ENCODE measurements around the gene LYPLAL1.
"Not testable (repeated sequence)": the region's sequence is repeated elsewhere in the genome, so short reads cannot be mapped to it uniquely, and the experiment has no call there.

Gene LYPLAL1

DNA sequence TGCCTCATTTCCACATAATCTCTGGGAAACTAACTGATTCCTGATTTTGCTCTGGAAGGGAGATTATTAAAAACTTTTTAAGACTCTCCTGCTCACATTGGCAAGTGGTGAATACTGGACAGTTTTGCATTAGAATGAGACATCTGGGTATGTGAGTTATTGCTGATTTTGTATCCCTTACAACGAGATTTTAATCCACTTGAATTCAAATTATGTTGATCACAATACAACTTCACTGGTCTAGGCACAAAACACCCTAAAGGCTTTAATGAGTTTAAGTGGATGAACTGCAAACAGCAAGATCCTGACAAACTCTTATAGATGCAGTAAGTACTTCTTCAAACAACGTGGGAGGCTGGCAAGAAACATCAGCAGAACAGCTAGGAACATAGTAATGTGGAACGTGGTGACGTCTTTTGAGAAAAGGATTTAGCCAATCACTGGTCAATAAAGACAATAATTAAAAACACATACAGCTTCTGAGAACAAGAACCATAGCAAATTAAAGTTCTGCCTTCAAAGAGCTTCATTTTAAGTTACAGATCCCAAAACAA is 10.2 kb upstream of the LYPLAL1 start:
- no peak for DNase-seq

DNA sequence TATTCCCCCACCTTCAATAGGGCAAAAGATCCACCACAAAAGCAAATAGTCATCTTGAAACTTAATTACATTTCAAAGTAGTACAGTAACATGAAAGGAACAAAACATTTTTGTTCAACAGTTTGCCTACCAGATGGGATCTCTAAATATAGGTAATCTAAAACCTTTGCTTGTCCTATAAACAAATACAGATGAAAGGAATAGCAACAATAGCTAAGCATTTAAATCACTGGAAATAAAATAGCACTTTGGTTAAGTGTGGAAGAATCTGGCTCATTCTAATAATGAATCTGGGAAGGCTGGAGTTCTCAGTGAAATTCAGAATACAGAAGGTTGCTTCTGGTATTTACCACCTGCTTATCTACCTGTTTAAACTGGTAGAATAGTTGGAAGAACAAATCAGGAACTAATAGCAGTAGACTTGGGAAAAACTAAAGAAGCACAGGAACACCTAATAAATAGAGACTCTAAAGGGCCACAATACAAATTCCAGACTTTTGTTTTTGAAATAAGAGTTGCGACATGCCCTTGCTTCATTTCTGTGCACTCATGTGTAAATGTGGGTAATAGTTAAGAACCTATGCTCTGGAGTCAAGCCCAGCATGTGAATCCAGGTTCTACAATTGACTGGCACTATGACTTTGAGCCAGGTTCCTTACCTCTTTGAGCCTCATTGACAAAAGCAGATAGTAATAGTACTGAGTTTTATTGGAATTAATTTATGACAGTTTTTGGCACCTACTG is 2.3 kb upstream of the LYPLAL1 start:
- DNase-seq = peak in 1 of 5 experiments; percentile 19

DNA sequence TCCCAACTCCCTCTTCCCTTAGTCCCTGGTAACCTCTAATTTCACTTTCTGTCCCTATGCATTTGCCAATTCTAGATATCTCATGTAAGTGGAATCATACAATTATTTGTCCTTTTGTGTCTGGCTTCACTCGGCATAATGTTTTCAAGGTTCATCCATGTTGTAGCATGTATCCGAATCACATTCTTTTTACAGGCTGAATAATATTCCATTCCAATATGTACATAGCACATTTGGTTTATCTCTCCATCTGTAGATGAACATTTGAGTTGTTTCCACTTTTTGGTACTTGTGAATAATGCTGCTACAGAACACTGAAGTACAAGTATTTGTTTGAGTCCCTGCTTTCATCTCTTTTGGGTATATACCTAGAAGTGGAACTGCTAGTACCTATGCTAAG is 857 bp upstream of the LYPLAL1 start:
- DNase-seq = no peak

DNA sequence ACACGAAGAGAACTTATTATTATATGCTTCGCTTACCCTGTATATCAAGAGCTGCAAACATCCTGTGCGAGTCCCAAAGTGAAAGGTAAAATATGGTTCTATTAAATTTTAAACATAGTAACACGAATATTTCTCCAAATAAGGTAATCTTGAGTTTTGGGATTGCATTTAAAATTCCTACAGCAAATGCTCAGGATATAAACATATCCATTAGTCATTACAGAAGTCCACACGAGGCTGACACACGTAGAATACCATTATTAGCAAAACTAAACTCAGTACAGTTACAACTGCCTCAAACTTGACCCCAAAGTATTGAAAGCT is 282 bp upstream of the LYPLAL1 start:
- DNase-seq = no peak

DNA sequence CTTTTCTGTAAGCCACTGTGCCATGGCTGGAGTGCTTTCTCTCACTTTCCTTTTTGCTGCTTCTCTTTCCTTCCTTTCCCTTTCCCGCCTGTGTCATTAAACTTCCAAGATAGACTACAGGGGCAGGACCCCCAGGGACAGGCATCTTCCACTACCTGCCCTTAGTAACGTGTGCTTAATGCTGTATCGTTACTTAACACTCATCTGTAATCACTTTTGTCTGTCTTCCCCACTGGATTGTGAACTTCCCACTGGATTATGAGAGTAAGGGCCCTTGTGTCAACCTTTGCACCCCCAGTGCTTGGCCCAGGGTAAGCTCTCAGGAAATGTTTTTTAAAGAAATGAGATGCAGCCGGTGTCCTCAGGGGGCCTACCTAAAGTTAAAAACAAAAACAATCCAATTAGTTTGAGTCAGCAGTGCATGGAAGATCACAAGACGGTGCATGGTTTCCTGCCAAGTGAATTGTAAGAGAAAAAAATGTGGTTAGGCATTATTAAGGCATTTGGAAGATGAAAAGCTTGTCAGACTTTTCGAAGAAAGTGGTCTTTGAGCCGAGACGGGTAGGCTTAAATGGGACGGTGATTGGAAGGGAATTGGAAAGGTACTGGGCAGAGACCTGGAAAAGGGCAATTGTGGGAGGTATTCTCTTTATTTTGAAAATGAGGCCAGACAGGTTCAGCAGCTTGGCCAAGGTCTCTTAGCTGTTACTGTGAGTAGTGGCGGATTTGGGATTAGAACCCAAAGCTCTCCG is 958 bp downstream of the LYPLAL1 start:
- peak in 2 of 5 experiments; percentile 9 to 81 for DNase-seq

DNA sequence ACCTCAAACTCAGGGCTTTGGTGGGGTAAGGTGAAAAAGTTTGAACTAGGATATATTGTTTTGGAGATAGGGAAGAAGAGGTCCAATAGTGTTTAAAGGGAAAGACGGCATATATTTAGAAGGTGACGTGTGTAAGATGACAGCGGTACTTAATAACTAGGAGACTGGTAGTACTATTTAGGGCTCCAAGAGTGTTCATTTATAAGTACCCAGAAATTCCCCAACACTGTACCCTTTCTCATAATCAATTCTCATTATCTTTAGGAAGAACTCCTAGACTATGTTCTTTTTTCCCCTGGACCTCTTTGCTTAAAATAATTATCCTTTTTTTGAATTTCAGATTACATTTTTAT is 1.5 kb downstream of the LYPLAL1 start:
- no peak for DNase-seq

DNA sequence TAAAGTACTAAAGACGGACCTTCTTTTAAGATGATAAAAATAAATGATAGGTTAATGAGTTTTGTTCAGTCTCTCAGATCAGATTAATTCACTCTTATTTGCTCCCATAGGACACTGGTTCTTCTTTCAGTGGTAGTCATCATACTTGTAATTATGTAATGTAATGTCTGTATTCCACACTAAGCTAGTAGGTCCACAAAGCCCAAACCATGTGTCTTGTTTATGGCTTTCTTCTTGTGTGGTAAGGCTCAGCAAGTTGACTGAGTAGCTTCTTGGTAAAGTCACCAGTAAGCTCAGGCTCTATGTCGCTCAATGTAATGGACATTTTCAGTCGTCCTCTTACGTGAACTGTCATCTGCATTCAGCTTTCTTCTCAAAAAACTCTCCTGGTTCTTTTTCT is 2.5 kb downstream of the LYPLAL1 start:
- DNase-seq = no peak

DNA sequence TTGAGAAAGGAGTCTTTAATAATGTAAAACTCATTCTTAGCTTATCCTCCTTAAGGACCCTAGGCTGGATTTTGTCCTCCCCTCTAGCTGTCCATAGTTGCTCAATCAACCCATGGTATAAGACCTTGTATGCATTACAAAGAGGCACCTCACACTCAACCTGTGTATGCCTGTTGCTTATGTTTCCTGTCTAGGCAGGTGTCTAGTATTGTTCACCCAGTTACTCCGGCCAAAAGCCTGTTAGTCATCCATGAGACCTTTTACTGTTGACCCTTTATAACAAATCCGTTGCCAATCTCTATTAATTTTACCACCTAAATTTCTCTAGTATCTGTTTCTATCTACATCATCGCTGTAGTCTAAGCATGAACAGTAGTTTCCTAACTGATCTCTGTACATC is 3.7 kb downstream of the LYPLAL1 start:
- no peak for DNase-seq

DNA sequence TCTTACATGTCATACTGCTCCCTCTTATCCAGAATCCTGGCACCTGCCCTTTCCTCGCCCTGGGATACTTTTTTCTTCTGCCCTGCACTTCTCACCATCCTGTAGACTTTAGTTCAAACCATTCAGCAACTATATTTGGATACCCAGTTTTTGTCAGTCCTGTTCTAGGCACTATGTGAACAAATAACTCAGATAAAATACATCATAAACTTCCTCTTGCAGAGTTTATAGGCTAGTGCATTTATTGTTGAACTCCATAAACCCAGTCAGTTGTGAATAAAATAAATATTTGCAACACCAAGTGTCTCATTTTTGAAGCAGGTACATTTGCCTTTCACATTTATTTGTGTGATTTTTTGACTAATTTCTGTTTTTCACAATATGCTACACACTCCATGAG is 4.3 kb downstream of the LYPLAL1 start:
- DNase-seq = no peak

DNA sequence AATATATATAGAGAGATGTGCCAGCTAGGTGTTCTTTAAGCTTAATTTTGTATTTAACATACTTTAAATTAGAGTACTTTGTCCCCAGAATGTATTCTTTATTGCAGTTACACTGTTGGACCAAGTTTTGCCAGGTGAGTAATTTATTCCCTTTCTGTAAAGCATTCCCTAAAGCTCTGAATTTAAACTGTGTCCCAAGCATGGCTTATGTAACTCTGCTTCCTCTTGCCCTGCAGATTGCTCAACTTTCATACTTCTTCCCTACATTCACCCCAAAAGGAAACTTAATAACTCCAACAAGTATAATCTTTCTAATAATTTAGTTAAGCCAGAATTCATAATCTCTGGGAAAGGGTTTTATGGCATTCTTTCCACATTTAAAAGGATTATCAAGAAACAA is 5.6 kb downstream of the LYPLAL1 start:
- no peak for DNase-seq

DNA sequence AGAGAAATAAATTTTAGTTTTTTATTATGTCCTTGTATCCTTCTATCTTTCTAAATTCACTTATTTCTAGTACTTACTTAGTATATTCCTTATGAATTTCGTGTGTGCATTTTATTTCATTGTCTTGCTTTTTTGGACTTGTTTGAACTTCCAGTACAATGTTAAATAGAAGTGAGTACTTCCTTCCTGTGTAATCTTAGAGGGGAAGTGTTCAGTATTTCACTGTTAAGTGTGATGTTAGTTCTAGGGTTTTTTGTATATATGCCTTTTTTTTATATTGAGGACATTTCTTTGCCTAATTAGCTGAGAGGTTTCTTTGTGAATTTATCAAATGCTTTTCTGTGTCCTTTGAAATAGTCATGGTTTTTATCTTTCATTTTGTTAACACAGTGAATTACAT is 10.7 kb downstream of the LYPLAL1 start:
- no peak for DNase-seq

DNA sequence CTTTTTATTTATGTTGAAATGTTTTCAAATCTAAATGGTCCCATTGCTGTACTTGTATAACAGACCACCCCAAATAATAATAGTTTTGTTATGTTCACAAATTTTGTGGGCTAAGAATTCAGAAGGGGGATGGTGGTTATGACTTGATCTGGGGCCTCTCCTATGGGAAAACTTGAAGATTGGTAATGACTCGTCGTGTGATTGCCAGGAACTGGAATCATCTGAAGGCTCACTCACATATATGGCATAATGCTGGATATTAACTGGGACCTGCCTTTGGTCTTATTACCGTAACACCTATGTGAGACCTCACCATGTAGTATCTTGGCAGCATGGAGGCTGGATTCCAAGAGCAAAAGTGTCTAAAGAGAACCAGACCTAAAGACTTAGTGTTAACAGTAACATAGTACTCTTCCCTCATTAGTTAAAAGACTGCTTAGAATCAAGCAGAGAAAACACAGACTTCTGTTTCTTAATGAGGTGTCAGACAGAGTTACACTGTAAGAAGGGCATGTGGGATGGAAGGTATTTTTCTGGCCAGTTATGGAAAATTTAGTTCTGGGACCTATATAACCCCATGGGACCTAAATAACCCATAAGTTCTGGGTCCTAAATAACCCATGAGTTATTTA is 11.9 kb downstream of the LYPLAL1 start:
- DNase-seq = no peak

DNA sequence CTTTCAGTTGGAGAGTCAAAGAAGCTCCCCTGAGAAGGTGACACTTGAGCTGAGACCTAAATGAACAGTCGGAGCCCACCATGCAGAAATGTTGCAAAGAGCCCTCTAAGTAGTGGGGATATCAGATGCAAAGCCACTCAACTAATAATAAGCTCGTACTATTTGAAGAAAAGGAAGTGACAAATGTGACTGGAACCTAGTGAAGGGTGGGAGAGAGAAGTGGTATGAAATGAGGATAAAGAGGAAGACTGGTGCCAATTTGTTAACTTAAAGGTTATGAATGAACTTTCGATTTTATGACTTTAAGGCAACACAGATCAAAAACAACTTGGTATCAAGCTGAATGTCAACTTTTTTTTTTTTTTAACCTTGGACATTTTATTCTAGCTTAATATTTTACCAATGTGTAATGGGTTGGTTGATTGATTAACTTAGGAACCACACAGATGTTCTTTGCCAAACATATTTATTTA is 14.7 kb downstream of the LYPLAL1 start:
- no peak for DNase-seq

DNA sequence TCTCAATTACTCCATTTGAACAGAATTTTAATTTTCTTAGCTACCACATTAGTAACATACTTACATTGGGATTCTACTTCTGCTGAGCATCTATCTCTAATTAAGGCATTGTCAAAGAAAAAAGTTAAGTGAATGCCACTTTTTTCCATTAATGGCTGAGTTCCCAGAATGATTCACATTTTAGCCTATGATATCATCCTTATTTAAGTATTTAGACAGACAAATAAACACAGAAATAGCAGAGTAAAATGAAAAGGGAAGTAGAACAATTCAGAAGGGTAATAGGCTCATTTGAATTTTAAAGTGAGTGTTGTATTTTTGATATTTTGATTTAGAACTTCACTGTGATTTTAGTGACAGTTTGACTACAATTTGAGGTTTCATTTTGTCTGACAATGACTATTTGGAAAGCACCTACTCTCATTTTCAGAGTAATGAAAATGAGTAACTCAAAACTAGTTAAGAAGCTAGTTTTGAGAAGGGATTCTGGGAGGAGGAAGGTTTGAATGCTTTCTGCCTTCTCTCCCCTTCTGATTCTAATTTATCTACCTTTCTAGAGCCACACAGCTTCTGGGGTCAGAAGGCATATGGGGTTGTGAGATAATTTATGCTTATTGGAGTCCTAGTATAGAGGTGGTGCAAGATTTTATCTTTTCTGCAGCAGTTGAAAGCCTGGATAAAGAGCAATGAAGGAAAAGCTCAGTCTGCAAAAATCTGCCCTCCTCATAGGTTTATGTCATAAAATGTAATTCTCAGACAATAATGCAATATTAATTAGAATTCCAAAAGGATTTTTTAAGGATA is 15.5 kb downstream of the LYPLAL1 start:
- DNase-seq = peak in 1 of 5 experiments; percentile 76

DNA sequence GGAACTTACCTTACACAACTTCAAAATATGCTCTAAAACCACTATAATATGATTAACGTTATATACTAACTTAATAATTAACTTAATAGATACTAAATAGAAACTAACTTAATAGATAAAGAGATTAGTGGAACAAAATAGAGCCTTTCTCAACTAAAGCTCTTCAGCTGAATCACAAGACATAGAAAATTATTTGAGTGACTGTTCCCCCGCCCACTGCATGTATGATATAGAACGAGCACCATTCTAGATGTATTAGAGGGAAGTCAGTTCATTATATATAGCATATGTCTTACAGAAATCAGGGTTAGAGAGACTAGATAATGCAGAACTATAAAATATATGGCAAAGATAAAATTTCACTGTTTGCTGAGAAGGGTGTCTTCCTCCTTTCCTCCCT is 16.3 kb downstream of the LYPLAL1 start:
- no peak for DNase-seq

DNA sequence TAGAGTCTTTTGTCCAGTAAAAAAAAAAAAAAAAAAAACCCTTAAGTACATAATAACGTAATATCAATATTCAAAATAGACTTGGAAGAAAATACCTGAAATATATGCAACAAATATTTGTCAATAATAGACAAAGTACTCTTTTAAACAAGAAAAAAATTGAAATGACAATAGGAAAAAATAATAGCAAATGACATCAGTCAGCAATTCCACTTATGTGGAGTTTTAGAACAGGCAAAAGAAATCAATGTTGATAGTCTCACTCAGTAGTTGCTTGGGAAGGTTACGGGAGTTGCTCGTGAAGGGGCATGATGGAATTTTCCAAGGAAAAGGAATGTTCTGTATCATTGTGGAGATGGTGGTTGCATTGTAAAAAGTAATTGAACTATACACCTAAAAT is 16.9 kb downstream of the LYPLAL1 start:
- DNase-seq = no peak

DNA sequence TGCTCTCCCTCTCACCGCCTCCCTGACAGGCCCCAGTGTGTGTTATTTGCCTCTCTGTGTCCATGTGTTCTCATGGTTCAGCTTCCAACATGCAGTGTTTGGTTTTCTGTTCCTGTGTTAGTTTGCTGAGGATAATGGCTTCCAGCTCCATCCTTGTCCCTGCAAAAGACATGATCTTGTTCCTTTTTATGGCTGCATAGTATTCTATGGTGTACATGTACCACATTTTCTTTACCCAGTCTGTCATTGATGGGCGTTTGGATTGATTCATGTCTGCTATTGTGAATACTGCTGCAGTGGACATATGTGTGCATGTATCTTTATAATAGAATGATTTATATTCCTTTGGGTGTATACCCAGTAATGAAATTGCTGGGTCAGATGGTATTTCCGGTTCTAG is 22.2 kb downstream of the LYPLAL1 start:
- DNase-seq = not testable (repeated sequence)

DNA sequence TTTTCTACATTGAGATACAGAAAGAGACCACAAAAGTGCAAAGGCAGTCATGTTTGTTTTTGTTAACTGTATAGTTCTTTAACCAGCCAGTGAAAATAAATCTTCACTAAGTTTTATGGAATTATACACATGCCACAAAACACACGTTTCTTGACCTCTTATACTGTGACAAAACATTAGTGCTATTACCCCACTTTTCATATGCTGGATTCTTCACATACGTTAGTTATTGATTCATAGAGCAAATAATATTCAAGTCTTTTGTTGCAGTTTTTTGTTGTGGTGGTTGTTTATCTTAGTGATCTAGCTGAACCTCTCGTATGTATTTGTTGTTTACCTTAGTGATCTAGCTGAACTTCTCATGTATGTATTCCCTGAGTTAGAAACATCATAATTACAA is 28.0 kb downstream of the LYPLAL1 start:
- DNase-seq = no peak

DNA sequence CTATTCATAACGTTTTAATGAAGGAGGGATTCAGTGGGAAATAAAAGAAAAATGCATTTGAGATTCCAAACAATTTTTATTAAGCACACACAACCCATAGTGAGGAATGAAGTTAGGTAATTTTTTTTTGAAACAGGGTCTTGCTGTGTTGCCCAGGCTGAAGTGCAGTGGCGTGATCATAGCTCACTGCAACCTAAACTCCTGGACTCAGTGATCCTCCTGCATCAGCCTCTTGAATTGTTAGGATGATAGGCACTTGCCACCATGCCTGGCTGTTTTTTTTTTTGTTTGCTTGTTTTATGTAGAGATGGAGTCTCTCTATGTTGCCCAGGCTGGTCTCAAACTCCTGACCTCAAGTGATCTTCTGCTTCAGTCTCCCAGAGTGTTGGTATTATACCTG is 28.9 kb downstream of the LYPLAL1 start:
- no peak for DNase-seq

DNA sequence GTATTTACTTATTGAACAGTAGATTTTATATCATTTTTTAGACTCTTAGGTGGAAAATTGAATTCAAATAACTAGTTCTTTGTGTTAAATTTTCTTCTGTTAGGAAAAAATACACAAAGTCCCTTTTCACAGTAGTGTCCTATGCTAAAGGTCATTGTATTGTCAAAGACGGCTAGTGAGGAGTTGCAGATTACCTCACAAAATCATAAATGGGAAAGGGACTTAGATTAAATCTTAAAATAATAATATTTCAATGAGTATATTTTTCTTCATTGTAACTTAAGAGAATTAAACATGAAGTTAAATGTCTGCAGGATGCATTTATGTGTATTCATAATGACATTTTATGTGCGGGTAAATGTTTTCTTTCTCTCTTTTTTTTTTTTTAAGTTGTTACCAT is 32.7 kb downstream of the LYPLAL1 start:
- DNase-seq = no peak

DNA sequence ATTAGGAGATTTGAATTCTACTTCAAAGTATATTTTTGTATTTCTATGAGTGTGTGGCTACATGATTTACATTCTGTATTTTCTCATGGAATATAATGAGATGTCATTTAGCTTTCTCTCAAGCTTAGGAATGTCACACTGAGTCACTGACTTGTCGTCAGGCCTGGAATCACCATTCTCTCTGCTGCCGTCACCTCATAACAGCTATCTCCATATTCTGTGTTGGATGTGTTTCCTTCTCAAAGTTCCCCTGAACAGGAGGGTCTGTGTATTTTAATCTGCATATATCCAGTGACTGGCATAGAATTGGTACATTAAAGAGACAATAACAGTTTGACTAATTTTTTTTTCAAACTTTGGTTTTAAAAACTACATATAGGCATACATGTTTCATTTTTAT is 35.9 kb downstream of the LYPLAL1 start:
- no peak for DNase-seq

DNA sequence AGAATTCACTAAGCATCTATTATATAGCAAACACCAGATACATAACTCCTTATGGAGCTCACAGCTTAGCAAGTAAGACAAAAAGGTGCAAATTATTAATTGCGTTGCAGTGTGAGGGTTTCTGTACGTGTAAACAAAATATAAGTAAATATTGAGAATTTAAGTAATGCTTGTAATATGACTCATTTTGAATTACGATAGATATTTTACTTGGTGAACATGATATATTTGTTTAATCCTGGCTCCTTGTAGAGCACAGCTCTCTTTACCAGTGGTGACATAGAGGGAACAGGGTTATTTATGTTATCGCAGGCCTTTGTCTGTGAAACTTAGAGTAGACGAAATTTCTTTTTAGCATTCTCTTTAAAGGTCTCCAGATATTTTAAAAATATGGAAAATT is 36.4 kb downstream of the LYPLAL1 start:
- DNase-seq = no peak

DNA sequence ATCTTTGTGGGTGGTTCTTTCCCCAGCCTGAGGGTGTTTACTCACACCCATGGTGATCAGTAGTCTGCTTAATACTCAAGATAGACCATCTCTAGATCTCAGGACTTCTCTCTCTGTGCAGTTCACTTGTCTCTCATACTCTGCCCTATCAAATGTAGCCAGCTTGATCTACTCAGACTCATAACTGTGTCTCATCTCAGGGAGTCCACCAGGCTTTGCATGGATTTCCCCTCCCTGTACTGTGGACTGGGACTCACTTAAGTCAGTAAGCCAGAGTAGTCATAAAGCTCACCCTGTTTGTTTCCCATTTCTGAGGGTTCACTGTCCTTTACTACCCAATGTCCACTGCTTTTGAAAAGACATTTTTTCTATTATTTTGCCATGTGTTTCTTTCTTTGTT is 41.8 kb downstream of the LYPLAL1 start:
- DNase-seq = no peak

Data from T-helper 2 cell (primary cell).